T-helper 9 cell (primary cell): ENCODE measurements around the gene TRAK1.

ENCODE experiments used
- DNase-seq: peaks from one replicate; pipeline ENCODE4 v3.0.0-alpha.2; 2020

TRAK1 gene

GRCh38 chr3:42262525-42262924 is 171.4 kb downstream of the TRAK1 start:
- DNase-seq, result no peak

DNA sequence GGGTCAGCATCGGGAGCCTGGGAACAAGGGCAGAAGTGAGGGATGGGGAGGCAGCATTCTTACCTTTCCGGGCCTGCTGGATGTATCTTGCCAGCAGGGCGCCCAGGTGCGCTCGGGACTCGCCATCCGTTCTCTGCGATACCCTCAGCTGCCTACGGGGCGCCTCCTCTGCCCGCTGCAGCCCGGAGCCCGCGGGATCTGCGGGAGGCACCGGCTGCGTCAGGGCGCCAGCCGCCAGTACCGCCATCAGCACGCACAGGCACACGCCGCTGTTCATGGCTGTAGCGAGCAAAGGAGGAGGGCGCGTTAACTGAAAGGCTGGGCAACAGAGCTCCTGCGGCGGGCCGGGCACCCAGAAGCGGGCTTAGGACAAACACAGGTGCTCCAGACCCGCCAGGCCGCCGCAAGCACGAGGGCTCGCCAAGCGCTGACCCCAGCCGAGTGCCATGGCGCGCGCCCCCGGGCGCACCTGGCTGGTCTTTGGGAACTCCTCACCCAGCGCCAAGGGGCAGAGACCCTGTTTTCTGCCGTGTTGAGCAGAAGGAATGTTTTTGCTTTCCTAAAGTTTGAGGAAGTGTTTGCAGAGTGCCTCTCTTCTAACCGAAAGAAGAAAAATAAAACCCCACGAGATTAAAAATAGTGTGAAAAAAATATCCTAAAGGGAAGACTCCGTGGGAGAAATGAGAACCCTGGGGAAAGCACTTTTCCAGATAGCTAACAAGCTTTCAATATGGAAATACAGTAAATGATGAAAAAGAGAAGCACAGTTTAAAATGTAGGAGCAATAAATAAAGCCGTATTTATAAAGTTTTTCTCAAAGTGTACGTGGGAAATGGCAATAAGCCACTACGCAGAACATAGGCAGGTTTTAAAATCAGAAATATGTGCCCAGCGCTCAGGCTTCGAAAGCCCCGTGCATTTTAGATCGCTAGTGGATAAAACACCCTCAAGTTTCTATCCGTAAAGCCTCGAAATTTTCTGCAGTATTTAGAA is 172.5 kb downstream of the TRAK1 start:
- no peak for DNase-seq

GRCh38 chr3:42264399-42265058 is 173.4 kb downstream of the TRAK1 start:
- DNase-seq, result no peak

GRCh38 chr3:42265059-42265991 is 174.2 kb downstream of the TRAK1 start:
- DNase-seq, result no peak

GRCh38 chr3:42266085-42266484 is 174.9 kb downstream of the TRAK1 start, which contains the start of gene CCK:
CCK (minus strand) TSS chr3:42266185; CDS start chr3:42263630, 2,555 bp downstream.
- no peak for DNase-seq

GRCh38 chr3:42267878-42268277 is 176.7 kb downstream of the TRAK1 start:
- DNase-seq, result no peak

DNA sequence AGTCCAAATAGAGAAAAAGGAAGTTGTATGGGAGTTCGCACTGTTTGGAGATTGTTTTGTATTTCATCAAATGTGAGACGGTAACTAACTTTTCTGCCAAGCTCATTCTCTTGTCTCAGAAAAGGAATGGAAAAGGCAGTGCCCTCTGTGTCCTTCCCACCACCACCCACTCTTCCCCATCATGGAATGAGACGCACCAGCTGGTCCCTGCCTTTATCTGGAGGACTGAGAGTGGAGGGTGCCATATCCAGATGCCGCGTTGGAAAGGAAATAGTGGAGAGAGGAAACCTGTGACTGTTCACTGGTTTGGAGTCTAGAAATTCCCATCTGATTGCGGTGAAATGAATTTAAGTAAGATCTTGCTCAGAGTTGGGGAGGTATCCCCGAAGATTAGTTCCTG is 178.5 kb downstream of the TRAK1 start:
- DNase-seq, result no peak

DNA sequence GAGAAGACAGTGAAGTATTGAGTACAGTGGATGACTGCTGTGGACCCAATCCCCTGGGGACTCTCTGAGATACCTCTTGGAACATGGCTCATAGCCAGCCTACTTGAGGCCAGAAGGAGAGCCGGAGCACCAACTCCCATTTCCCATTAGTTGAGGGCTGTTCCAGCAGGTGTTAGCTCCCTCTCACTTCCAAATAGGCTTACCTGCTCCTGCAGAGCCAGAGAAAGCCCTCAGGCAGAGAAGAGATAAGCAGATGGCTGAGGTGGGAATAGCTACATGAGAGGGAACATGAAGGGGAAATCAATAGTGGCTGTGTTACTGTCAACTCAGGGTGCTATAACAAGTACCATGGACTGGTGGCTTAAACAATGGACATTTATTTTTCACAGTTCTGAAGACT is 179.4 kb downstream of the TRAK1 start:
- DNase-seq, result no peak

- no peak for DNase-seq
These were observed 180.6 kb downstream of the TRAK1 start for GRCh38 chr3:42271786-42272185.

DNA sequence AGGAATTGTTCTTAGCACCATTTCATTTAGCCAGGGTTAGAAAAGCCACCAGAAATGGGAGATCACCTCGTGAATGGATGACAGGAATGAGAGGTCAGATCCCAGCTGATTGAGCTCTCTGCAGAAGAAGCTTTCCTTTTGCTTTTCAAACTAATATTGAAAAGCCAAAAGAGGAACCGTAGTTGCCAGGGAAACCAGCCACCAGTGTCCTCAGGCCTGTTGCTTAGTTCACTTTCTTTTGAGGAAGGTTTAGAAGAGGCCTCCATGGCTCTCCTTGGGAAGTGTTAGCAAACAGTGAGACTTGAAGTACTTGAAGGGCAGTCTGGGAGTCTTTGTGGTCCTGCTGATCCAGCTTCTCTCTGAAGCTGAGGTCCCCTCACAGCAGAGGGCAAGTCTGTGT is 182.2 kb downstream of the TRAK1 start:
- no peak for DNase-seq

GRCh38 chr3:42274266-42274665 is 183.1 kb downstream of the TRAK1 start:
- no peak for DNase-seq

DNA sequence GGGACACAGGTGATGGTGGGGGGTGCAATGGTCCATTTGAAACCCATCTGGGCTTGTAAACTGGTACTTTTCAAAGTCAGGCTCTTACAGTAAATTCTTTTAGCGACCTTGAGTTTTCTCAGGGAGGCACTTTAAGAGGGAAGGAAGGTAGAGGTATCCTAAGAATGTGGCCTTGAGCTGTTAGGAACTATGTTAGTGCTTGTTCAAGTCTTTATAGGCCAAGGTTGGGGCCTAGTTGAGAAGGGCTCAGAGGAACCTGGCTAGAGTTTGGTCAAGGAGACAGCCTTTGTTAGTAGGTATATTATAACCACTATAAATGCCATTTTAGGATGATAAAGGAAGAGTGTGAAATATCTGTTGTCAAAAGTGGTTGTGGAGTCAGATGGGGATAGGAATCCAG is 184.1 kb downstream of the TRAK1 start:
- DNase-seq, result no peak
